GM19238 (cell line): ENCODE results near the gene MYO15B.
A peak's percentile ranks its signal among the peaks of the same experiment; 100 is the strongest.

ENCODE experiments used
- DNase-seq: peaks from one replicate; pipeline ENCODE4 v3.0.0; 2011; ENCODE audit warnings: low spot score; ENCODE audit not compliant: insufficient read length

MYO15B gene

GRCh38 chr17:75558666-75559530 is 28.7 kb upstream of the MYO15B start:
- no peak for DNase-seq

- DNase-seq: no peak
Measured at GRCh38 chr17:75559958-75560533, 27.6 kb upstream of the MYO15B start.

GRCh38 chr17:75561927-75562603 is 25.5 kb upstream of the MYO15B start:
- DNase-seq: no peak

GRCh38 chr17:75563063-75563758 is 24.4 kb upstream of the MYO15B start:
- no peak for DNase-seq

GRCh38 chr17:75564195-75564594 is 23.4 kb upstream of the MYO15B start:
- no peak for DNase-seq

- DNase-seq: no peak
Measured at GRCh38 chr17:75565066-75565465, 22.5 kb upstream of the MYO15B start.

GRCh38 chr17:75565618-75566017 is 22.0 kb upstream of the MYO15B start:
- no peak for DNase-seq

- no peak for DNase-seq
Measured at GRCh38 chr17:75566416-75566815, 21.2 kb upstream of the MYO15B start.

- peak; percentile 59 for DNase-seq
Measured at GRCh38 chr17:75566834-75567233, 20.8 kb upstream of the MYO15B start.

- no peak for DNase-seq
Measured at GRCh38 chr17:75568412-75569255, 19.0 kb upstream of the MYO15B start.

GRCh38 chr17:75570034-75570676 is 17.4 kb upstream of the MYO15B start:
- DNase-seq: no peak

- DNase-seq: no peak
Measured at GRCh38 chr17:75570772-75571171, 16.8 kb upstream of the MYO15B start.

- peak; percentile 55 for DNase-seq
Measured at GRCh38 chr17:75571197-75571884, 16.3 kb upstream of the MYO15B start.

GRCh38 chr17:75571885-75572215 is 15.8 kb upstream of the MYO15B start:
- no peak for DNase-seq

GRCh38 chr17:75572713-75573539 is 14.7 kb upstream of the MYO15B start:
- no peak for DNase-seq

- no peak for DNase-seq
Measured at GRCh38 chr17:75573540-75573957, 14.1 kb upstream of the MYO15B start.

- no peak for DNase-seq
Measured at GRCh38 chr17:75573994-75574393, 13.6 kb upstream of the MYO15B start.

GRCh38 chr17:75574404-75575036 is 13.1 kb upstream of the MYO15B start:
- no peak for DNase-seq

GRCh38 chr17:75575197-75575596 is 12.4 kb upstream of the MYO15B start:
- DNase-seq: no peak
